ENCODE data around the gene ERVMER34-1.
A peak's percentile ranks its signal among the peaks of the same experiment; 100 is the strongest.

Gene ERVMER34-1

GRCh38 chr4:52750819-52751486 is at the start of gene ERVMER34-1:
Gene ERVMER34-1 (minus strand): TSS chr4:52751425. CDS start chr4:52745520, 5,905 bp downstream.
- H3K36me3 ChIP-seq (ENCODE audit: control insufficient read depth in 2 of 2, insufficient read depth in 2 of 2, low read length in 2 of 2) = no peaks in the 10 kb centered on the region
- no peaks in the 10 kb centered on the region for H3K9me3 ChIP-seq (ENCODE audit: control insufficient read depth in 2 of 2, low read length in 2 of 2)
- H3K9ac ChIP-seq (ENCODE audit: low read depth in 1 of 2, low read length in 2 of 2) = peak within 1 kb of the TSS; percentile 9 to 49
- H3K4me3 ChIP-seq (ENCODE audit: low read length in 2 of 2) = peak within 1 kb of the TSS; percentile 41 to 68
- H3K27me3 ChIP-seq (ENCODE audit: control insufficient read depth in 2 of 2, insufficient read depth in 2 of 2, low read length in 2 of 2) = peaks cover 0 to 4% of the 10 kb centered on the region in 2 donors
- H3K27ac ChIP-seq (ENCODE audit: low read depth in 2 of 2, low read length in 2 of 2) = no peak within 1 kb of the TSS
- H3K4me1 ChIP-seq (ENCODE audit: control insufficient read depth in 2 of 2, insufficient read depth in 2 of 2, low read length in 2 of 2) = peaks cover 2 to 4% of the 10 kb centered on the region in 2 donors

- Histone ChIP-seq H3K4me1 (ENCODE audit: control insufficient read depth in 2 of 2, insufficient read depth in 2 of 2, low read length in 2 of 2) (no peaks in the 10 kb centered on the region), H3K9ac (ENCODE audit: low read depth in 1 of 2, low read length in 2 of 2) (no peak overlapping the region), H3K27ac (ENCODE audit: low read depth in 2 of 2, low read length in 2 of 2) (no peak overlapping the region), H3K27me3 (ENCODE audit: control insufficient read depth in 2 of 2, insufficient read depth in 2 of 2, low read length in 2 of 2) (no peaks in the 10 kb centered on the region), H3K9me3 (ENCODE audit: control insufficient read depth in 2 of 2, low read length in 2 of 2) (no peaks in the 10 kb centered on the region), H3K4me3 (ENCODE audit: low read length in 2 of 2) (no peak overlapping the region), H3K36me3 (ENCODE audit: control insufficient read depth in 2 of 2, insufficient read depth in 2 of 2, low read length in 2 of 2) (no peaks in the 10 kb centered on the region)
These were observed 48.6 kb upstream of the ERVMER34-1 start for GRCh38 chr4:52799813-52800212.

- Histone ChIP-seq H3K27me3 (ENCODE audit: control insufficient read depth in 2 of 2, insufficient read depth in 2 of 2, low read length in 2 of 2) (no peaks in the 10 kb centered on the region), H3K9me3 (ENCODE audit: control insufficient read depth in 2 of 2, low read length in 2 of 2) (no peaks in the 10 kb centered on the region), H3K9ac (ENCODE audit: low read depth in 1 of 2, low read length in 2 of 2) (no peak overlapping the region), H3K36me3 (ENCODE audit: control insufficient read depth in 2 of 2, insufficient read depth in 2 of 2, low read length in 2 of 2) (no peaks in the 10 kb centered on the region), H3K4me3 (ENCODE audit: low read length in 2 of 2) (no peak overlapping the region), H3K27ac (ENCODE audit: low read depth in 2 of 2, low read length in 2 of 2) (no peak overlapping the region), H3K4me1 (ENCODE audit: control insufficient read depth in 2 of 2, insufficient read depth in 2 of 2, low read length in 2 of 2) (no peaks in the 10 kb centered on the region)
These were observed 44.3 kb upstream of the ERVMER34-1 start for GRCh38 chr4:52795533-52795932.

- Histone ChIP-seq H3K27ac (ENCODE audit: low read depth in 2 of 2, low read length in 2 of 2) (no peak overlapping the region), H3K4me1 (ENCODE audit: control insufficient read depth in 2 of 2, insufficient read depth in 2 of 2, low read length in 2 of 2) (no peaks in the 10 kb centered on the region), H3K9me3 (ENCODE audit: control insufficient read depth in 2 of 2, low read length in 2 of 2) (no peaks in the 10 kb centered on the region), H3K36me3 (ENCODE audit: control insufficient read depth in 2 of 2, insufficient read depth in 2 of 2, low read length in 2 of 2) (no peaks in the 10 kb centered on the region), H3K9ac (ENCODE audit: low read depth in 1 of 2, low read length in 2 of 2) (no peak overlapping the region), H3K4me3 (ENCODE audit: low read length in 2 of 2) (no peak overlapping the region), H3K27me3 (ENCODE audit: control insufficient read depth in 2 of 2, insufficient read depth in 2 of 2, low read length in 2 of 2) (no peaks in the 10 kb centered on the region)
These were observed 40.7 kb upstream of the ERVMER34-1 start for GRCh38 chr4:52791936-52792335.

GRCh38 chr4:52789774-52790173 is 38.5 kb upstream of the ERVMER34-1 start:
- no peaks in the 10 kb centered on the region for H3K9me3 ChIP-seq (ENCODE audit: control insufficient read depth in 2 of 2, low read length in 2 of 2)
- no peak overlapping the region for H3K9ac ChIP-seq (ENCODE audit: low read depth in 1 of 2, low read length in 2 of 2)
- H3K4me1 ChIP-seq (ENCODE audit: control insufficient read depth in 2 of 2, insufficient read depth in 2 of 2, low read length in 2 of 2) = no peaks in the 10 kb centered on the region
- no peak overlapping the region for H3K27ac ChIP-seq (ENCODE audit: low read depth in 2 of 2, low read length in 2 of 2)
- H3K4me3 ChIP-seq (ENCODE audit: low read length in 2 of 2) = no peak overlapping the region
- H3K36me3 ChIP-seq (ENCODE audit: control insufficient read depth in 2 of 2, insufficient read depth in 2 of 2, low read length in 2 of 2) = no peaks in the 10 kb centered on the region
- H3K27me3 ChIP-seq (ENCODE audit: control insufficient read depth in 2 of 2, insufficient read depth in 2 of 2, low read length in 2 of 2) = no peaks in the 10 kb centered on the region

- Histone ChIP-seq H3K9ac (ENCODE audit: low read depth in 1 of 2, low read length in 2 of 2) (no peak overlapping the region), H3K27me3 (ENCODE audit: control insufficient read depth in 2 of 2, insufficient read depth in 2 of 2, low read length in 2 of 2) (no peaks in the 10 kb centered on the region), H3K4me3 (ENCODE audit: low read length in 2 of 2) (no peak overlapping the region)
These were observed 37.6 kb upstream of the ERVMER34-1 start for GRCh38 chr4:52788806-52789205.

GRCh38 chr4:52783069-52783468 is 31.8 kb upstream of the ERVMER34-1 start:
- no peak overlapping the region for H3K4me3 ChIP-seq (ENCODE audit: low read length in 2 of 2)
- no peaks in the 10 kb centered on the region for H3K9me3 ChIP-seq (ENCODE audit: control insufficient read depth in 2 of 2, low read length in 2 of 2)
- no peaks in the 10 kb centered on the region for H3K27me3 ChIP-seq (ENCODE audit: control insufficient read depth in 2 of 2, insufficient read depth in 2 of 2, low read length in 2 of 2)
- H3K9ac ChIP-seq (ENCODE audit: low read depth in 1 of 2, low read length in 2 of 2) = no peak overlapping the region
- no peaks in the 10 kb centered on the region for H3K36me3 ChIP-seq (ENCODE audit: control insufficient read depth in 2 of 2, insufficient read depth in 2 of 2, low read length in 2 of 2)
- no peaks in the 10 kb centered on the region for H3K4me1 ChIP-seq (ENCODE audit: control insufficient read depth in 2 of 2, insufficient read depth in 2 of 2, low read length in 2 of 2)
- no peak overlapping the region for H3K27ac ChIP-seq (ENCODE audit: low read depth in 2 of 2, low read length in 2 of 2)

More at GRCh38 chr4:52788806-52789205, 37.6 kb upstream of the ERVMER34-1 start:
- H3K36me3 ChIP-seq (ENCODE audit: control insufficient read depth in 2 of 2, insufficient read depth in 2 of 2, low read length in 2 of 2) = no peaks in the 10 kb centered on the region
- H3K27ac ChIP-seq (ENCODE audit: low read depth in 2 of 2, low read length in 2 of 2) = no peak overlapping the region
- no peaks in the 10 kb centered on the region for H3K9me3 ChIP-seq (ENCODE audit: control insufficient read depth in 2 of 2, low read length in 2 of 2)
- no peaks in the 10 kb centered on the region for H3K4me1 ChIP-seq (ENCODE audit: control insufficient read depth in 2 of 2, insufficient read depth in 2 of 2, low read length in 2 of 2)

- H3K4me3 ChIP-seq (ENCODE audit: low read length in 2 of 2) = no peak overlapping the region
- no peak overlapping the region for H3K9ac ChIP-seq (ENCODE audit: low read depth in 1 of 2, low read length in 2 of 2)
- no peaks in the 10 kb centered on the region for H3K36me3 ChIP-seq (ENCODE audit: control insufficient read depth in 2 of 2, insufficient read depth in 2 of 2, low read length in 2 of 2)
- no peak overlapping the region for H3K27ac ChIP-seq (ENCODE audit: low read depth in 2 of 2, low read length in 2 of 2)
- no peaks in the 10 kb centered on the region for H3K27me3 ChIP-seq (ENCODE audit: control insufficient read depth in 2 of 2, insufficient read depth in 2 of 2, low read length in 2 of 2)
- no peaks in the 10 kb centered on the region for H3K4me1 ChIP-seq (ENCODE audit: control insufficient read depth in 2 of 2, insufficient read depth in 2 of 2, low read length in 2 of 2)
- no peaks in the 10 kb centered on the region for H3K9me3 ChIP-seq (ENCODE audit: control insufficient read depth in 2 of 2, low read length in 2 of 2)
These were observed 29.6 kb upstream of the ERVMER34-1 start for GRCh38 chr4:52780617-52781354.

- Histone ChIP-seq H3K4me1 (ENCODE audit: control insufficient read depth in 2 of 2, insufficient read depth in 2 of 2, low read length in 2 of 2) (no peaks in the 10 kb centered on the region), H3K4me3 (ENCODE audit: low read length in 2 of 2) (no peak overlapping the region), H3K27ac (ENCODE audit: low read depth in 2 of 2, low read length in 2 of 2) (no peak overlapping the region), H3K36me3 (ENCODE audit: control insufficient read depth in 2 of 2, insufficient read depth in 2 of 2, low read length in 2 of 2) (no peaks in the 10 kb centered on the region), H3K9ac (ENCODE audit: low read depth in 1 of 2, low read length in 2 of 2) (no peak overlapping the region), H3K27me3 (ENCODE audit: control insufficient read depth in 2 of 2, insufficient read depth in 2 of 2, low read length in 2 of 2) (no peaks in the 10 kb centered on the region), H3K9me3 (ENCODE audit: control insufficient read depth in 2 of 2, low read length in 2 of 2) (no peaks in the 10 kb centered on the region)
These were observed 29.0 kb upstream of the ERVMER34-1 start for GRCh38 chr4:52780206-52780605.

GRCh38 chr4:52760256-52760655 is 9.0 kb upstream of the ERVMER34-1 start:
- no peaks in the 10 kb centered on the region for H3K9me3 ChIP-seq (ENCODE audit: control insufficient read depth in 2 of 2, low read length in 2 of 2)
- H3K4me1 ChIP-seq (ENCODE audit: control insufficient read depth in 2 of 2, insufficient read depth in 2 of 2, low read length in 2 of 2) = no peaks in the 10 kb centered on the region
- no peak overlapping the region for H3K27ac ChIP-seq (ENCODE audit: low read depth in 2 of 2, low read length in 2 of 2)
- no peak overlapping the region for H3K9ac ChIP-seq (ENCODE audit: low read depth in 1 of 2, low read length in 2 of 2)
- H3K4me3 ChIP-seq (ENCODE audit: low read length in 2 of 2) = no peak overlapping the region
- H3K36me3 ChIP-seq (ENCODE audit: control insufficient read depth in 2 of 2, insufficient read depth in 2 of 2, low read length in 2 of 2) = no peaks in the 10 kb centered on the region
- peaks cover 0 to 3% of the 10 kb centered on the region in 2 donors for H3K27me3 ChIP-seq (ENCODE audit: control insufficient read depth in 2 of 2, insufficient read depth in 2 of 2, low read length in 2 of 2)
